Testis (tissue), 3 donors: ENCODE results near the gene LMO2. TPM values are rescaled to one million over a fixed set of nuclear protein-coding genes. Genes with fewer than 3 reads are reported as not detected.

ENCODE experiments used
- DNase-seq: peaks from one replicate; pipeline ENCODE4 v3.0.0-alpha.2; 2019
- H3K27ac ChIP-seq, 2 donors: fragments of 200-600 bp; sonication (generic); one replicate each; pipeline ENCODE4 v1.5.1; 2019
- H3K27me3 ChIP-seq: fragments of 200-600 bp; sonication (generic); one replicate; pipeline ENCODE4 v1.5.1; 2019
- H3K36me3 ChIP-seq: fragments of 200-600 bp; sonication (generic); one replicate; pipeline ENCODE4 v1.5.1; 2017; ENCODE audit warnings: low read depth; ENCODE audit errors: missing control alignments
- H3K4me1 ChIP-seq: fragments of 200-600 bp; sonication (generic); one replicate; pipeline ENCODE4 v1.5.1; 2019
- H3K4me3 ChIP-seq, 2 donors: fragments of 200-600 bp; sonication (generic); one replicate each; pipeline ENCODE4 v1.5.1; 2017 to 2019
- H3K9me3 ChIP-seq: fragments of 200-600 bp; sonication (generic); one replicate; pipeline ENCODE4 v1.5.1; 2017
- POLR2A ChIP-seq: fragments of 450-650 bp; IDR thresholded peaks from one replicate; pipeline ENCODE4 v1.6.1; 2017; ENCODE audit warnings: antibody characterized with exemption, mild to moderate bottlenecking, moderate library complexity
- WGBS, 2 donors: methylation state at CpG; one replicate each; pipeline ENCODE4 v1.1.5; 2018; 5-methylcytosine and 5-hydroxymethylcytosine counted together
- intact Hi-C: fragments of 100-400 bp; cut with DNase I; formaldehyde crosslinking; loops from one replicate; pipeline ENCODE4 v1.15.1; 2023; ENCODE audit warnings: low total_unique reads
- polyA plus RNA-seq: library from polyadenylated mRNA; stranded (reverse); fragments of 350-450 nt; fragmentation: Illumina TruSeq; extraction: RNeasy Lipid Tissue Mini Kit (QIAGEN cat#74804); gene quantifications from one replicate; pipeline ENCODE4 v1.2.3, GENCODE V29; 2014; ENCODE audit warnings: low read depth, low replicate concordance; ENCODE audit not compliant: insufficient read depth
- total RNA-seq, 2 donors: library from RNA; depleted of rRNA; stranded (reverse); fragments of >200 nt; gene quantifications; one replicate each; pipeline ENCODE4 v1.2.3, GENCODE V29; 2016
- TF ChIP-seq, protein P1 (sequence below), 3 experiments: fragments of 450-650 bp in 2 of 3; fragments of 200-600 bp in 1 of 3; sonication (generic) in 1 of 3; IDR thresholded peaks; one replicate each; pipeline ENCODE4 v1.5.1; 2016 to 2019; ENCODE audit warnings: antibody characterized with exemption in 3 of 3, mild to moderate bottlenecking in 2 of 3, moderate library complexity in 1 of 3

The LMO2 gene
- total and polyA plus RNA-seq, 3 donors from 2014 or later, result 6.5 to 18.3 (median 8.1) TPM

DNA sequence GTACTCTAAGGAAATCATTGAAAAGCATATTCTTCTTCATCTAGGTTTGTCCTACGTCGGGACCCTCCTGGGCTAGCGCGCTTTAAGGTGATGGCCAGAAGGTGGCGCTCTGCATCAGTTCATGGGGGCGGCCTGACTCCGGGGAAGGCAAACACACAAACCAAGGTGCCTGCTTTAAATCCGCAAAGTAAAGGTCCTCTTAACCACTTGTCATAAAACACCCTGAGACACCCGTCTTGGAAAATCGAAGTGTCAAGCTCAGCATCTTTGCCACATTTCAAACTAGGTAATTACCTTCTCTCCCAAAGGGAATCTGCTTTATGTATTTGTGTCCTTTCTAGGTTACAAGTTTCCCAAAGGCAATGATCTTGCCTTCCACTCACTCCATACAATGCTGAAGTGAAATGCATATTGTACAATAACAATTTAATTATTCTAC is 33.9 kb downstream of the LMO2 start:
- no peak overlapping the region for H3K4me3 ChIP-seq
- no peak overlapping the region for H3K27ac ChIP-seq
- no peaks in the 10 kb centered on the region for H3K36me3 ChIP-seq
- H3K9me3 ChIP-seq, result no peaks in the 10 kb centered on the region
- H3K4me1 ChIP-seq, result no peaks in the 10 kb centered on the region
- intact Hi-C loops, result loop anchor here (5.0 kb wide), 1 partner anchor 114 kb away; no protein-coding TSS in a partner anchor
- DNase-seq, result peak; percentile 83
- no peaks in the 10 kb centered on the region for H3K27me3 ChIP-seq
- TF ChIP-seq, protein P1, sequence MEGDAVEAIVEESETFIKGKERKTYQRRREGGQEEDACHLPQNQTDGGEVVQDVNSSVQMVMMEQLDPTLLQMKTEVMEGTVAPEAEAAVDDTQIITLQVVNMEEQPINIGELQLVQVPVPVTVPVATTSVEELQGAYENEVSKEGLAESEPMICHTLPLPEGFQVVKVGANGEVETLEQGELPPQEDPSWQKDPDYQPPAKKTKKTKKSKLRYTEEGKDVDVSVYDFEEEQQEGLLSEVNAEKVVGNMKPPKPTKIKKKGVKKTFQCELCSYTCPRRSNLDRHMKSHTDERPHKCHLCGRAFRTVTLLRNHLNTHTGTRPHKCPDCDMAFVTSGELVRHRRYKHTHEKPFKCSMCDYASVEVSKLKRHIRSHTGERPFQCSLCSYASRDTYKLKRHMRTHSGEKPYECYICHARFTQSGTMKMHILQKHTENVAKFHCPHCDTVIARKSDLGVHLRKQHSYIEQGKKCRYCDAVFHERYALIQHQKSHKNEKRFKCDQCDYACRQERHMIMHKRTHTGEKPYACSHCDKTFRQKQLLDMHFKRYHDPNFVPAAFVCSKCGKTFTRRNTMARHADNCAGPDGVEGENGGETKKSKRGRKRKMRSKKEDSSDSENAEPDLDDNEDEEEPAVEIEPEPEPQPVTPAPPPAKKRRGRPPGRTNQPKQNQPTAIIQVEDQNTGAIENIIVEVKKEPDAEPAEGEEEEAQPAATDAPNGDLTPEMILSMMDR (IDR thresholded peaks at IDR 0.05), result peak; percentile 61 to 87 (median 84)
- no peak for TF ChIP-seq POLR2A
- WGBS, 2 donors, result 9 to 15% methylated on average over 10 of the region's 10 CpGs

DNA sequence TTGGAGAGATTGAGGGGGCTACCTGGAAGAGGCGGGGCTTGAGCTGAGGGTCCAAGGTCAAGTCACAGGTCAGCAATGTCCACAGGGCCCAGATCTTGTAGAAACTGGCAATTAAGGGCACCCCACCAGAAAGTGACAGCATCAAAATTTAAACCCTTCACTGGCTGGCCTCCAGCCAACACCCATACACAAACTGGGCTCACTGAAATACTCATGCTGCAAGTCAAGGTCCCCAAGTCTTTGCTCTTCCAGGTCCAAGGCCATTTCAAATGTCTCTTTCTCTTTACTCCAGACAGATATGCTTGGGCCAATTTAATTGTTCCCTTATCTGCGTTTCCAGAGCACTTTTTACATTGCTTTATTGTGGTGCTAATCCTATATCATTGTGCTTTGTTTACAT is 36.4 kb downstream of the LMO2 start:
- H3K27me3 ChIP-seq, result no peaks in the 10 kb centered on the region
- TF ChIP-seq, protein P1 (IDR thresholded peaks at IDR 0.05), result no peak
- TF ChIP-seq POLR2A, result no peak
- no peaks in the 10 kb centered on the region for H3K9me3 ChIP-seq
- no peak for DNase-seq
- intact Hi-C loops, result loop anchor here (5.0 kb wide), 1 partner anchor 117 kb away; no protein-coding TSS in a partner anchor
- no peaks in the 10 kb centered on the region for H3K36me3 ChIP-seq
- H3K4me1 ChIP-seq, result no peaks in the 10 kb centered on the region
- no peak overlapping the region for H3K4me3 ChIP-seq
- 56 to 71% methylated on average over 2 of the region's 2 CpGs for WGBS, 2 donors
- H3K27ac ChIP-seq, result no peak overlapping the region

DNA sequence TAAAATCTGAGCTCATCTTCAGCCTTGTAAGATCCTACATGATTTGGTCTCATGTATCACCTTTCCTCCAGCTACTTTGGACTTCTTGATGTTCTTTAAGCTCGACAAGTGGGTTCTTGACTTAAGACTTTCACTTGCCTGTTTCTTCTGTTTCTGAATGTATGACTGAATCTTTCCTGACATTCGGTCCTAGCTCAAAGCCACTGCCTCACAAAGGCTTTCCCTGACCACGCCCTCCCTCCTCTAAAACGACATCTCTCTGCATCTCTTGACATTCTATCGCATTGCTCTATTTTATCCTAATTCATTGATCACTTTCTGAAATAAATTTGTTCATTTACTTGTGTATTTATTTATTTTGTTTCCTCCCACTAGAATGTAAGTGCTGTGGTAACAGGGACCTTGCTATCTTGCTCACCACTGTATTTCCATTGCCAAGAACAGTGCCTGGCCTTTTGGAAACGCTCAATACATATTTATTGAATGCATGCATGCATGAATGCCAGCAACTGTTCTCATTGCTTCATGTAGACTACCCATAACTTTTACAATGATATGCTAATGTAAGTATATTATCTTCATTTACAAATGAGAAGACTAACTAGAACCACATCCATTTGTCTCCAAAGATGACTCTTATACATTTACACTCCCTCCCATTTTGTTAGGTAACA is 43.0 kb downstream of the LMO2 start:
- TF ChIP-seq POLR2A, result no peak
- TF ChIP-seq, protein P1 (IDR thresholded peaks at IDR 0.05), result no peak
- no peak overlapping the region for H3K27ac ChIP-seq
- DNase-seq, result no peak
- intact Hi-C loops, result no loop called here
- H3K27me3 ChIP-seq, result no peaks in the 10 kb centered on the region
- no peak overlapping the region for H3K4me3 ChIP-seq
- WGBS, 2 donors, result 89% methylated on average over 6 of the region's 6 CpGs
- H3K36me3 ChIP-seq, result no peaks in the 10 kb centered on the region
- H3K9me3 ChIP-seq, result no peaks in the 10 kb centered on the region
- no peaks in the 10 kb centered on the region for H3K4me1 ChIP-seq

DNA sequence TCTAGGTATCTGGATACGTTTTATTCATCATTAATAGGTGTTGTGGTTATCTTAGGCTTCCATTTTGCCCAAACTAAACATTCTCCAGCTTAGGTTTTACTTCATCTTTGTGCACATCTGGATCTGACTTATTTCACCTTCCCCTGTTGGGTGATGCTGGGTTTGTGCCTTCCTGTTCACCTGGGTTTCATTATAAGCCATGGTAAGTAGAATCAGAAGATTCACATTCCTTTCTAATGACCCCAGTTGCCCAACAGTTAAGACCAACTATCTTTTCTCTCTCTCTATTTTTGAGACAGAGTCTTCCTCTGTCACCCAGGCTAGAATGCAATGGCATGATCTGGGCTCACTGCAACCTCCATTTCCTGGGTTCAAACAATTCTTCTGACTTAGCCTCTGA is 44.6 kb downstream of the LMO2 start:
- WGBS, 2 donors, result 88 to 97% methylated on average over 1 of the region's 1 CpG
- Histone ChIP-seq H3K4me3 (no peak overlapping the region), H3K4me1 (no peaks in the 10 kb centered on the region), H3K36me3 (no peaks in the 10 kb centered on the region), H3K9me3 (no peaks in the 10 kb centered on the region), H3K27ac (no peak overlapping the region), H3K27me3 (no peaks in the 10 kb centered on the region)
- TF ChIP-seq, protein P1 (IDR thresholded peaks at IDR 0.05), result no peak
- TF ChIP-seq POLR2A, result no peak
- intact Hi-C loops, result no loop called here
- DNase-seq, result no peak

DNA sequence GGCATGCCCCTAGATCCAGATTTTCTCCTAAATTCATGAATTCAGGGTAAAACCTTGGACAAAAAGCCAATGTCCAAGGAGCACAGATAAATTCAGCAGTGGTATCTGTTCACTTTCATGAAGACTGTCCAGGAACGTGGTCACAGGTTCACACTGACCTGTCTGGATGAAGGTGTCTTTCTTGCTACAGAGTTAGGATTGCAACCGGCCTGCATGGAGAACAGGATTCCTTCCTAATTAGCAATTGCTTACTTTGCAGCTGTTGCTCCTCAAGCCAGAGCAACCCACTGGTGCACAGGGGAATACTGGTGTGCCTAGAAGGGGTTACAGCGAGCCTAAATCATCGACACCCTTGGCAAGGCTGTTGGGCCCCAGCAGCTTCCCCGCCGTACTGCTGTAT is 47.6 kb downstream of the LMO2 start:
- Histone ChIP-seq H3K27me3 (no peaks in the 10 kb centered on the region), H3K27ac (no peak overlapping the region), H3K36me3 (no peaks in the 10 kb centered on the region), H3K9me3 (no peaks in the 10 kb centered on the region), H3K4me3 (no peak overlapping the region), H3K4me1 (no peaks in the 10 kb centered on the region)
- TF ChIP-seq, protein P1 (IDR thresholded peaks at IDR 0.05), result no peak
- TF ChIP-seq POLR2A, result no peak
- DNase-seq, result no peak
- 64 to 78% methylated on average over 6 of the region's 6 CpGs for WGBS, 2 donors
- intact Hi-C loops, result no loop called here
